ENCODE data around the gene PSD4. TPM values are rescaled to one million over a fixed set of nuclear protein-coding genes. Genes with fewer than 3 reads are reported as not detected.

Gene PSD4
- total and polyA plus RNA-seq, 2 of the 8 experiments (the other 6 are each of a cell fraction or from before 2014, with no cell fraction given): 0.53 to 1.2 TPM

DNA sequence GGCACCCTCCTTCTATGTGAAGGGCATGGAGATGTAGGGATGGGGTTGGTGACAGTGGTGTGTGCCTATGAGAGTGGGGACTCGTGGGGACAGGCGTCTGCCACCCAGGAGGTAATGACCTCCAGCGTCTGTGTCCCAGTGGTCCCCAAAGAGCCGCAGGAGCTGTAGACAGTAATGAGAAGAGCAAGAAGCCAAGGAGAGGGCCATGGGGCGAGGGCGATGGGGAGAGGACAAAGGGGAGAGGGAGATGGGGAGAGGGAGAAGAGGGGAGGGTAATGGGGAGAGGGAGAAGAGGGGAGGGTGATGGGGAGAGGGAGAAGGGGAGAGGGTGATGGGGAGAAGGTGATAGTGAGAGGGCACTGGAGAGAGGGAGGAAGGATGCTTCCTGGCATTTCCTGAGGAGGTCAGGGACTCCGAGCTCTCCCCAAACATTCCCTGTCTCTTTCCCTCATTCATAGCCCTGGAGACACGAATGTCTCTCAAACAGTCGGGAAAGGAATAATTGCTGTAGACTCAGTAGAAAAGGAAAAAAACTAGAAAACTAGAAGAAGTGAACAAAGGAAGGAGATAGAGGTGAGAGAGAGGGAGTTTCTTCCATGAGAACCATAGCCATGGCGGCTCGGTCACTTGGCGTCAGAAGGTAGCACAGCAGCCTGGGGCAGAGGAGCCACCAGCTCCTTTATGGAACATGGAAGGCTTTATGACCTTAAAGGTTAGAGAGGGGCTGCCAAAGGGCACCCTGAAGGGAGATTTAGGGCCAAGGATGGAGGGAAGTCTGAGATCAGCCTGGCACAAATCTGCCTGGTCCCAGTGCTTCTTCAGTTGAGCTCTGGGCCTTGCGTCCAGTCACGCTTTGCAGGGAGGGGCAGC lies 39.5 kb downstream of the PSD4 start (continued):
- TF ChIP-seq GTF2F1 (IDR thresholded peaks at IDR 0.05; ENCODE audit: borderline replicate concordance, low read depth, low read length) (no peak), BRCA1 (IDR thresholded peaks at IDR 0.05; ENCODE audit: low read depth, low read length) (no peak), CHD2 (IDR thresholded peaks at IDR 0.05; ENCODE audit: low read length) (no peak), KDM5A (IDR thresholded peaks at IDR 0.05; ENCODE audit: low read length) (no peak), TAF1 (IDR thresholded peaks at IDR 0.05; ENCODE audit: low read depth, low read length) (no peak), EZH2 (IDR thresholded peaks at IDR 0.05; ENCODE audit: low read depth, low read length, severe bottlenecking) (no peak), HDAC2 (IDR thresholded peaks at IDR 0.05; ENCODE audit: borderline replicate concordance in 1 of 2, low read depth in 2 of 2, low read length in 2 of 2) (no peak), CBX8 (IDR thresholded peaks at IDR 0.05; ENCODE audit: borderline replicate concordance, low read depth, low read length) (no peak)
- TF ChIP-seq, protein P1, sequence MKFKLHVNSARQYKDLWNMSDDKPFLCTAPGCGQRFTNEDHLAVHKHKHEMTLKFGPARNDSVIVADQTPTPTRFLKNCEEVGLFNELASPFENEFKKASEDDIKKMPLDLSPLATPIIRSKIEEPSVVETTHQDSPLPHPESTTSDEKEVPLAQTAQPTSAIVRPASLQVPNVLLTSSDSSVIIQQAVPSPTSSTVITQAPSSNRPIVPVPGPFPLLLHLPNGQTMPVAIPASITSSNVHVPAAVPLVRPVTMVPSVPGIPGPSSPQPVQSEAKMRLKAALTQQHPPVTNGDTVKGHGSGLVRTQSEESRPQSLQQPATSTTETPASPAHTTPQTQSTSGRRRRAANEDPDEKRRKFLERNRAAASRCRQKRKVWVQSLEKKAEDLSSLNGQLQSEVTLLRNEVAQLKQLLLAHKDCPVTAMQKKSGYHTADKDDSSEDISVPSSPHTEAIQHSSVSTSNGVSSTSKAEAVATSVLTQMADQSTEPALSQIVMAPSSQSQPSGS (IDR thresholded peaks at IDR 0.05; ENCODE audit: low read length): no peak
